IMR-90 (cell line): ENCODE measurements around the gene ATM. TPM values are rescaled to one million over a fixed set of nuclear protein-coding genes. Genes with fewer than 3 reads are reported as not detected.

Source experiments
- ATAC-seq: fragments of 200-7000 bp; cut with Tn5 transposase; 2 replicates; pipeline ENCODE4 v1.9.1; 2020; ENCODE audit warnings: low read depth, mild to moderate bottlenecking, moderate library complexity
- BruUV-seq: library from RNA; stranded (reverse); fragments of 400-500 nt; replicated peaks from 2 replicates; lab custom pipeline; 2021; lab: Mats Ljungman, UMichigan
- CTCF ChIA-PET: fragments of 300-600 bp; formaldehyde crosslinking; extraction: SDS; loops from one replicate; lab custom pipeline; 2021; ENCODE audit warnings: antibody characterized with exemption; lab: Yijun Ruan, JAX
- POLR2A ChIA-PET: fragments of 300-600 bp; sonication (Branson Sonifier 250); formaldehyde crosslinking; loops from one replicate; lab custom pipeline; 2022; ENCODE audit warnings: antibody characterized with exemption; ENCODE audit not compliant: unreplicated experiment; lab: Charles Lee
- DNase-seq: peaks from one replicate; pipeline ENCODE4 v3.0.0; 2013
- H2AFZ ChIP-seq: replicated peaks from 2 replicates; pipeline ENCODE3; 2013; ENCODE audit warnings: low read length, mild to moderate bottlenecking; ENCODE audit not compliant: poor library complexity
- H2AK5ac ChIP-seq: 2 replicates; pipeline ENCODE4 v1.6.1; 2013; ENCODE audit warnings: low read depth, low read length, inconsistent platforms
- H2AK9ac ChIP-seq: replicated peaks from 2 replicates; pipeline ENCODE3; 2013; ENCODE audit warnings: mild to moderate bottlenecking, low read depth, low read length, moderate library complexity; ENCODE audit not compliant: poor library complexity
- H2BK120ac ChIP-seq: 2 replicates; pipeline ENCODE4 v1.6.1; 2013; ENCODE audit warnings: low read depth, low read length, inconsistent platforms
- H2BK15ac ChIP-seq: 3 replicates; pipeline ENCODE4 v1.6.1; 2013; ENCODE audit warnings: low read depth, low read length, inconsistent platforms
- H2BK20ac ChIP-seq: 2 replicates; pipeline ENCODE4 v1.6.1; 2013; ENCODE audit warnings: low read depth, mild to moderate bottlenecking, inconsistent platforms, low read length, moderate library complexity
- H2BK5ac ChIP-seq: 2 replicates; pipeline ENCODE4 v1.6.1; 2013; ENCODE audit warnings: mild to moderate bottlenecking, low read depth, low read length, inconsistent platforms; ENCODE audit not compliant: poor library complexity, severe bottlenecking
- H3K14ac ChIP-seq: replicated peaks from 2 replicates; pipeline ENCODE4 v1.6.1; 2013; ENCODE audit warnings: low read depth, low read length, inconsistent platforms
- H3K18ac ChIP-seq: 2 replicates; pipeline ENCODE4 v1.6.1; 2013; ENCODE audit warnings: low read depth, low read length, control low read depth
- H3K23ac ChIP-seq: 2 replicates; pipeline ENCODE4 v1.6.1; 2013; ENCODE audit warnings: low read depth, low read length, inconsistent platforms
- H3K27ac ChIP-seq: 2 replicates; pipeline ENCODE4 v1.5.1; 2013; ENCODE audit warnings: mild to moderate bottlenecking, control low read depth, low read length; ENCODE audit not compliant: insufficient read depth
- H3K27me3 ChIP-seq: 2 replicates; pipeline ENCODE4 v1.6.1; 2013; ENCODE audit warnings: low read length; ENCODE audit not compliant: control insufficient read depth, insufficient read depth
- H3K36me3 ChIP-seq: 2 replicates; pipeline ENCODE4 v1.6.1; 2013; ENCODE audit warnings: low read length, mixed read lengths; ENCODE audit not compliant: control insufficient read depth, insufficient read depth
- H3K4ac ChIP-seq: 2 replicates; pipeline ENCODE4 v1.6.1; 2013; ENCODE audit warnings: low read depth, low read length, inconsistent platforms
- H3K4me1 ChIP-seq: 2 replicates; pipeline ENCODE4 v1.6.1; 2013; ENCODE audit warnings: low read length, mixed read lengths; ENCODE audit not compliant: control insufficient read depth, insufficient read depth
- H3K4me2 ChIP-seq: 2 replicates; pipeline ENCODE4 v1.6.1; 2013; ENCODE audit warnings: low read depth, mild to moderate bottlenecking, control low read depth, low read length, moderate library complexity
- H3K4me3 ChIP-seq: 2 replicates; pipeline ENCODE4 v1.5.1; 2013; ENCODE audit warnings: low read depth, mild to moderate bottlenecking, control low read depth, low read length, moderate library complexity; ENCODE audit not compliant: insufficient read depth
- H3K56ac ChIP-seq: 2 replicates; pipeline ENCODE4 v1.6.1; 2013; ENCODE audit warnings: low read length, inconsistent platforms; ENCODE audit not compliant: insufficient read depth; ENCODE audit errors: extremely low read depth
- H3K79me1 ChIP-seq, 2 experiments: 2 replicates each; pipeline ENCODE4 v1.6.1; 2013; ENCODE audit warnings: low read length in 2 of 2, inconsistent platforms in 1 of 2, low read depth in 1 of 2
- H3K9ac ChIP-seq: 2 replicates; pipeline ENCODE4 v1.6.1; 2013; ENCODE audit warnings: low read depth, low read length, control low read depth
- H3K9me1 ChIP-seq: 2 replicates; pipeline ENCODE4 v1.6.1; 2013; ENCODE audit warnings: low read length, inconsistent platforms; ENCODE audit not compliant: insufficient read depth
- H3K9me3 ChIP-seq: 2 replicates; pipeline ENCODE4 v1.6.1; 2013; ENCODE audit warnings: low read length; ENCODE audit not compliant: control insufficient read depth, insufficient read depth
- H4K20me1 ChIP-seq: 2 replicates; pipeline ENCODE4 v1.6.1; 2013; ENCODE audit warnings: low read length, inconsistent platforms; ENCODE audit not compliant: insufficient read depth
- H4K5ac ChIP-seq: 2 replicates; pipeline ENCODE4 v1.6.1; 2013; ENCODE audit warnings: mild to moderate bottlenecking, low read depth, low read length, control low read depth
- H4K8ac ChIP-seq, 2 experiments: 2 replicates each; pipeline ENCODE4 v1.6.1; 2013; ENCODE audit warnings: low read depth in 2 of 2, low read length in 2 of 2, control low read depth in 1 of 2, inconsistent platforms in 1 of 2
- H4K91ac ChIP-seq: 2 replicates; pipeline ENCODE4 v1.6.1; 2013; ENCODE audit warnings: low read depth, low read length, inconsistent platforms; ENCODE audit not compliant: insufficient read depth
- CHD1 ChIP-seq: IDR thresholded peaks from 2 replicates; pipeline ENCODE4 v1.6.1; 2012; ENCODE audit warnings: low read depth, low read length, improper control_type of control experiment
- FOS ChIP-seq: fragments of 150-350 bp; IDR thresholded peaks from 2 replicates; pipeline ENCODE4 v1.6.1; 2016; ENCODE audit warnings: low read depth, low read length
- RCOR1 ChIP-seq: IDR thresholded peaks from 2 replicates; pipeline ENCODE4 v1.6.1; 2012; ENCODE audit warnings: mild to moderate bottlenecking, low read length, improper control_type of control experiment; ENCODE audit not compliant: insufficient replicate concordance
- RFX5 ChIP-seq: IDR thresholded peaks from 2 replicates; pipeline ENCODE4 v1.8.0; 2012; ENCODE audit warnings: low read depth, mild to moderate bottlenecking, low read length, moderate library complexity
- WGBS, 2 experiments: methylation state at CpG; one replicate each; pipeline versions ENCODE4 v1.1.5 to v1.1.7; 2013; ENCODE audit warnings: missing lambda C conversion rate in 2 of 2; ENCODE audit not compliant: insufficient read length in 1 of 2; ENCODE audit errors: extremely low coverage in 2 of 2; 5-methylcytosine and 5-hydroxymethylcytosine counted together
- dilution Hi-C: fragments of 300-500 bp; cut with HindIII; formaldehyde crosslinking; loops from one replicate; pipeline ENCODE4 v1.14.3; 2018; ENCODE audit warnings: low sequenced_read_pairs; ENCODE audit not compliant: unreplicated experiment
- in situ Hi-C: fragments of 300-500 bp; cut with MboI; formaldehyde crosslinking; loops from 3 replicates; pipeline ENCODE4 v1.14.3; 2019; ENCODE audit warnings: low sequenced_read_pairs, inconsistent platforms, mixed read lengths
- intact Hi-C: fragments of 100-400 bp; cut with micrococcal nuclease; formaldehyde crosslinking; loops from 2 replicates; pipeline ENCODE4 v1.10.0; 2022
- polyA plus RNA-seq, 3 experiments: library from polyadenylated mRNA; depleted of rRNA; stranded (reverse); fragments of >200 nt; gene quantifications; 2 replicates each; pipeline ENCODE4 v1.2.3, GENCODE V29; 2012; ENCODE audit warnings: low replicate concordance in 1 of 3
- total RNA-seq: library from RNA; depleted of rRNA; stranded (reverse); fragments of >200 nt; gene quantifications from 2 replicates; pipeline ENCODE4 v1.2.3, GENCODE V29; 2012
- TF ChIP-seq, protein P1 (sequence below): fragments of 150-350 bp; IDR thresholded peaks from 2 replicates; pipeline ENCODE4 v1.6.1; 2016; ENCODE audit warnings: low read depth, mild to moderate bottlenecking, low read length, moderate library complexity, borderline replicate concordance
- TF ChIP-seq, protein P2 (sequence below): conservative IDR thresholded peaks from 2 replicates; pipeline ENCODE4 v1.5.1; 2012; ENCODE audit warnings: mild to moderate bottlenecking, low read depth, low read length, improper control_type of control experiment

ATM gene
- total and polyA plus RNA-seq, 2 of the 4 experiments (the other 2 are of a cell fraction): 18.1 to 30.6 TPM

DNA sequence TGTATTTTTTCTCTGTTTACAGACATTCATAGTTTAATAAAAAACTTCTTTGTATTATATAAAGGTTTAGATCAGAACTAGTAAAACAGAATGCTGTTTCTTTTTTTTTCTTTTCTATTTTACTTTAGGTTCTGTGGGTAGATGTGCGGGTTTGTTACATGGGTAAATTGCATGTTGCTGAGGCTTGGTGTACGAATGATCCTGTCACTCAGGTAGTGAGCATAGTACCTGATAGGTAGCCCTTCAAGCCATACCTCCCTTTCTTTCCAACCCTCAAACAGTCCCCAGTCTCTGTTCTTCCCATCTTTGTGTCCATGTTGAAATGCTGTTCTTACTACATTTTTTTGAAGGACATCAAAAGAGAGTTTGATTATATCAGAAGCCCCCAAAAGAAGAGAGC is 3.2 kb downstream of the ATM start:
- Histone ChIP-seq H3K14ac (no peak overlapping the region), H3K23ac (no peak overlapping the region), H3K18ac (no peak overlapping the region), H3K9ac (no peak overlapping the region), H3K9me3 (no peaks in the 10 kb centered on the region), H3K4me3 (no peak overlapping the region), H4K5ac (no peak overlapping the region), H4K8ac (no peak overlapping the region), H2AK9ac (no peak overlapping the region), H2AK5ac (no peak overlapping the region), H2BK20ac (no peak overlapping the region), H3K27me3 (no peaks in the 10 kb centered on the region), H3K4ac (no peak overlapping the region), H4K20me1 (peaks cover 4% of the 10 kb centered on the region; the same call in 1 of the 2 replicates), H2BK5ac (no peak overlapping the region), H3K36me3 (peaks cover 11% of the 10 kb centered on the region), H3K4me2 (no peak overlapping the region), H2BK120ac (no peak overlapping the region), H2BK15ac (no peak overlapping the region), H3K4me1 (0 out of 2 replicates have a peak, but pooled peaks cover 1% of the 10 kb centered on the region), H3K27ac (no peak overlapping the region), H3K56ac (no peak overlapping the region), H3K79me1 (peaks cover 12 to 37% of the 10 kb centered on the region in 2 experiments), H4K91ac (no peak overlapping the region), H3K9me1 (0 out of 2 replicates have a peak, but pooled peaks cover 2% of the 10 kb centered on the region), H2AFZ (no peak overlapping the region)
- BruUV-seq: no TSS peak
- CTCF ChIA-PET: interaction anchor here (0.6 to 0.9 kb wide), 2 partner anchors 20 to 83 kb away, joined by 3 to 5 read pairs; no protein-coding TSS in a partner anchor
- intact Hi-C loops (loop anchor here (10.0 kb wide), 1 partner anchor 239 kb away; the partner anchor contains the start of gene C11orf65), dilution Hi-C loops (no loop called here), in situ Hi-C loops (no loop called here)
- no peak for TF ChIP-seq RCOR1
- TF ChIP-seq, protein P1, sequence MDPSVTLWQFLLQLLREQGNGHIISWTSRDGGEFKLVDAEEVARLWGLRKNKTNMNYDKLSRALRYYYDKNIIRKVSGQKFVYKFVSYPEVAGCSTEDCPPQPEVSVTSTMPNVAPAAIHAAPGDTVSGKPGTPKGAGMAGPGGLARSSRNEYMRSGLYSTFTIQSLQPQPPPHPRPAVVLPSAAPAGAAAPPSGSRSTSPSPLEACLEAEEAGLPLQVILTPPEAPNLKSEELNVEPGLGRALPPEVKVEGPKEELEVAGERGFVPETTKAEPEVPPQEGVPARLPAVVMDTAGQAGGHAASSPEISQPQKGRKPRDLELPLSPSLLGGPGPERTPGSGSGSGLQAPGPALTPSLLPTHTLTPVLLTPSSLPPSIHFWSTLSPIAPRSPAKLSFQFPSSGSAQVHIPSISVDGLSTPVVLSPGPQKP: no peak
- no peak for TF ChIP-seq FOS
- TF ChIP-seq CHD1: no peak
- TF ChIP-seq, protein P2, sequence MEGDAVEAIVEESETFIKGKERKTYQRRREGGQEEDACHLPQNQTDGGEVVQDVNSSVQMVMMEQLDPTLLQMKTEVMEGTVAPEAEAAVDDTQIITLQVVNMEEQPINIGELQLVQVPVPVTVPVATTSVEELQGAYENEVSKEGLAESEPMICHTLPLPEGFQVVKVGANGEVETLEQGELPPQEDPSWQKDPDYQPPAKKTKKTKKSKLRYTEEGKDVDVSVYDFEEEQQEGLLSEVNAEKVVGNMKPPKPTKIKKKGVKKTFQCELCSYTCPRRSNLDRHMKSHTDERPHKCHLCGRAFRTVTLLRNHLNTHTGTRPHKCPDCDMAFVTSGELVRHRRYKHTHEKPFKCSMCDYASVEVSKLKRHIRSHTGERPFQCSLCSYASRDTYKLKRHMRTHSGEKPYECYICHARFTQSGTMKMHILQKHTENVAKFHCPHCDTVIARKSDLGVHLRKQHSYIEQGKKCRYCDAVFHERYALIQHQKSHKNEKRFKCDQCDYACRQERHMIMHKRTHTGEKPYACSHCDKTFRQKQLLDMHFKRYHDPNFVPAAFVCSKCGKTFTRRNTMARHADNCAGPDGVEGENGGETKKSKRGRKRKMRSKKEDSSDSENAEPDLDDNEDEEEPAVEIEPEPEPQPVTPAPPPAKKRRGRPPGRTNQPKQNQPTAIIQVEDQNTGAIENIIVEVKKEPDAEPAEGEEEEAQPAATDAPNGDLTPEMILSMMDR: no peak
- no peak for TF ChIP-seq RFX5
- WGBS, 2 experiments: no CpG with 5 or more reads among the region's 2 CpGs
- ATAC-seq (no peak), DNase-seq (no peak)
- POLR2A ChIA-PET: interaction anchor here (0.5 kb wide), 1 partner anchor 11 kb away, joined by 5 read pairs; no protein-coding TSS in a partner anchor
